ENCODE measurements around the gene NOSIP.
A peak's percentile ranks its signal among the peaks of the same experiment; 100 is the strongest.
"Not testable (repeated sequence)": the region's sequence is repeated elsewhere in the genome, so short reads cannot be mapped to it uniquely, and the experiment has no call there.

NOSIP gene

DNA sequence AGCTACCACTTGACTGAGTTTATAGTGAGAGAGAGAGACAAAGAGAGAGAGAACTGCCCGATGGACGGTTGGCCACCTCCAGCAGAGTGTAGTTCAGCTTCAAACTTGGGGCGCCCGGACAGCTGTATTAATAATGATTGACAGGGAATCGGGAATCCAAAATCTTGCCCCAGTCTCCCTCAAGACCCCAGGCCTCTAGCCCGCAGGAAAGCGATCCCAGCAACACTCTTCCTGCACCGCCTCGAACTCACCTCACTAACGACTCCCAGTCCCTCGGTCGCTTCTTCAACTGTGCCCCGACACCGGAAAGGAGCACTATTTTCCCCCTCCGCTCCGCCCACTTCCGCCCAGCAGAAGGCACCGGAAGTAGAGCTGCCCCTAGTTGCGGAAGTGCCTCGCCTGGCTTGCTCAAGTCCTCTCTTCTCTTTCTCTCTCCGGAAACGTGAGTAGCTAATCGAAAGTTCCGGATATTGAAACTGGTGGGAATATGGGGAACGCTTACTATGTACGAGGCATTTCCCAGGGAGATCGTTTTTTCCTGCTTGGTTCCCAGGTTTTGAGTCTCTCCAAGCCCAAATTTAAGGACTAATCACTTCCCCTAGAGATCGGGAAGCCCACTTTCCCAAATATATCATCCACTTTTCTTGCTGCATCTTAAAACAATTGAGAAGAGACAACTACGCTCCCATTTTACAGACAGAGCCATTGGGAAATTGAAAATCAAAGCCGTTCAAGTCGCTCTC, at the start of gene NOSIP:
Gene NOSIP (minus strand): TSS at position 293 of the 743 bp plus-strand sequence. CDS start 19,865 bp downstream, outside the sequence.
- peak; percentile 94 for DNase-seq (ENCODE audit: low spot score)

- DNase-seq (ENCODE audit: low spot score), result no peak
These were observed 49.3 kb upstream of the NOSIP start for GRCh38 chr19:49629659-49630058.

GRCh38 chr19:49626226-49626625, 45.9 kb upstream of the NOSIP start:
- no peak for DNase-seq (ENCODE audit: low spot score)

- DNase-seq (ENCODE audit: low spot score), result no peak
These were observed 44.9 kb upstream of the NOSIP start for GRCh38 chr19:49624967-49625910.

GRCh38 chr19:49617860-49618259, 37.5 kb upstream of the NOSIP start:
- DNase-seq (ENCODE audit: low spot score), result not testable (repeated sequence)

GRCh38 chr19:49616945-49617344, 36.6 kb upstream of the NOSIP start:
- no peak for DNase-seq (ENCODE audit: low spot score)

- no peak for DNase-seq (ENCODE audit: low spot score)
These were observed 36.2 kb upstream of the NOSIP start for GRCh38 chr19:49616532-49616931.

DNA sequence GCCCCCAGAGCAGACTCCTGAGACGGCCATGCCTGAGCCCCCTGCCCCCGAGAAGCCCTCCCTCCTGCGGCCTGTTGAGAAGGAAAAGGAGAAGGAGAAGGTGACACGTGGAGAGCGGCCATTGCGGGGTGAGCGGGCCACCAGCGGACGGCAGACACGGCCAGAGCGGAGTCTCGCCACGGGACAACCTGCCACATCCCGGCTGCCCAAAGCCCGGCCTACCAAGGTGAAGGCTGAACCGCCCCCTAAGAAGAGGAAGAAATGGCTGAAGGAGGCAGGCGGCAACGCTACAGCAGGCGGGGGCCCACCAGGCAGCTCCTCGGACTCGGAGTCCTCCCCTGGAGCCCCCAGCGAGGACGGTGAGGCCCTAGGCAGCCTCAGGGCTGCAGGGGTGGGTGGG, 35.5 kb upstream of the NOSIP start:
- DNase-seq (ENCODE audit: low spot score), result no peak

GRCh38 chr19:49614096-49614833, 33.9 kb upstream of the NOSIP start:
- DNase-seq (ENCODE audit: low spot score), result peak; percentile 96

DNA sequence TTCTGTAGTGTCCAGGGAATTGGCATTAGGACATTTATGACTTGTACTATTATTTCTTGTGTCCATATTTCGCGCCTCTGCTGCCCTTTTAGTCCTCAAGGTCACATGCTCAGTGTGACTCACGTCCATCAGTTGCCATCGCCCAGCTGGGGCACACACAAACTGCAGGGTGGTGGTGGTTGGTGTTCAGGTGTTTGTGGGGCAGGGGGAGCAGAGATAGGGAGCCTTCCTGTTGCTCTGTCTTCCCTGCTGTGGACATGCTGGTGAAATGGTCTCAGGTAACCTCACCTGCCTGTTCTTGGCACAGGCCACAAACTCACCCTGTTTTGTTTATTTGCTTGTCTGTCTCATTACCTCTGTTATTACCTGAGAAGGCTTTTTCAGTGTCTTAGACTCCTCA, 33.0 kb upstream of the NOSIP start:
- no peak for DNase-seq (ENCODE audit: low spot score)

- DNase-seq (ENCODE audit: low spot score), result no peak
These were observed 29.2 kb upstream of the NOSIP start for GRCh38 chr19:49609499-49610092.

DNA sequence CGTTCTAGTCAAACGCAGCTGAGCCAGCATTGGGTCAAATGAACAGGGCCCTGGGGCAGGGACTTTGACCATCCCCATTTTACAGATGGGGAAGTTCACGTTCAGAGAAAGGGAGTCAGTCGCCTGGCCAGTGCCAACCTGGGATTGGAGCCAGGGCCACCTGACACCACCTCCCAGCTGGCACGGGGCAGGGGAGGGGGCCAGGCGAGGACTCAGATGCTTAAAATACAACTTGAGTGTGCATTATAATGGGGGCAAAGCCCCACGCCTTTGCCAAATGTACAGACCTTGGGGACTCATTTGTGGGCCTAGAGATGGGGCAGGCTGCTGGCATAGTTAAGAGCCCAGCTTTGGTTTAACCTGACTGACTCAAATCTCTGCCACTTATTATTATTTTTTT, 25.2 kb upstream of the NOSIP start:
- no peak for DNase-seq (ENCODE audit: low spot score)

DNA sequence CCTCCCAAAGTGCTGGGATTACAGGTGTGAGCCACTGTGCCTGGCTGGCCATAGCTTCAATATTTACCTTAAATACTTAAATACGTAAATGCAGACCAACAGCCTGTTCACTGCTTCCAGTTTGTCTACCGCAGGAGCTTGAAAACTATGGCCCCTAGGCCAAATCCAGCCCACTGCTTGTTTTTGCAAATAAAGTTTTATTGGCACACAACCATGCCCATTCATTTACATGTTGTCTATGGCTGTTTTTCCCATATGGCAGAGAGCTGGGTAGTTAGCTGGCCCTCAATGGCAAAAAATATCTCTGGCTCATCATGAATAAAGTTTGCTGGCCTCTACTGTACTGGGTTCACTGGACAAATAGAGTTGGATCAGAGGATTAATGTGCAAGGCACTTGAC, 22.4 kb upstream of the NOSIP start:
- no peak for DNase-seq (ENCODE audit: low spot score)

DNA sequence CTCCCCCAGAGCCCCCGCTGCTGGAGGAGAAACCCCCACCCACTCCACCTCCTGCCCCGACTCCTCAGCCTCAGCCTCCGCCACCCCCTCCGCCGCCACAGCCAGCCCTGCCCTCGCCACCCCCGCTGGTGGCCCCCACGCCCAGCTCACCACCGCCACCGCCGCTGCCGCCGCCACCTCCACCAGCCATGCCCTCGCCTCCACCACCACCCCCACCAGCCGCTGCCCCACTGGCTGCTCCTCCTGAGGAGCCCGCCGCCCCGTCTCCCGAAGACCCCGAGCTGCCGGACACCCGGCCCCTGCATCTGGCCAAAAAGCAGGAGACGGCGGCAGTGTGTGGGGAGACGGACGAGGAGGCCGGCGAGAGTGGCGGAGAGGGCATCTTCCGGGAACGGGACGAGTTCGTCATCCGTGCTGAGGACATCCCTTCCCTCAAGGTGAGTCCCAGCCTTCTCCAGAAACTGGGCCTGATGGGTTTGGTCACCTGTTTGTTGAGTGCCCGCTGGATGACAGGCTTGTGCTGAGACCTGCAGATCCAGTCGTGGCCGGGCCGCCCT, 21.2 kb upstream of the NOSIP start:
- no peak for DNase-seq (ENCODE audit: low spot score)

DNA sequence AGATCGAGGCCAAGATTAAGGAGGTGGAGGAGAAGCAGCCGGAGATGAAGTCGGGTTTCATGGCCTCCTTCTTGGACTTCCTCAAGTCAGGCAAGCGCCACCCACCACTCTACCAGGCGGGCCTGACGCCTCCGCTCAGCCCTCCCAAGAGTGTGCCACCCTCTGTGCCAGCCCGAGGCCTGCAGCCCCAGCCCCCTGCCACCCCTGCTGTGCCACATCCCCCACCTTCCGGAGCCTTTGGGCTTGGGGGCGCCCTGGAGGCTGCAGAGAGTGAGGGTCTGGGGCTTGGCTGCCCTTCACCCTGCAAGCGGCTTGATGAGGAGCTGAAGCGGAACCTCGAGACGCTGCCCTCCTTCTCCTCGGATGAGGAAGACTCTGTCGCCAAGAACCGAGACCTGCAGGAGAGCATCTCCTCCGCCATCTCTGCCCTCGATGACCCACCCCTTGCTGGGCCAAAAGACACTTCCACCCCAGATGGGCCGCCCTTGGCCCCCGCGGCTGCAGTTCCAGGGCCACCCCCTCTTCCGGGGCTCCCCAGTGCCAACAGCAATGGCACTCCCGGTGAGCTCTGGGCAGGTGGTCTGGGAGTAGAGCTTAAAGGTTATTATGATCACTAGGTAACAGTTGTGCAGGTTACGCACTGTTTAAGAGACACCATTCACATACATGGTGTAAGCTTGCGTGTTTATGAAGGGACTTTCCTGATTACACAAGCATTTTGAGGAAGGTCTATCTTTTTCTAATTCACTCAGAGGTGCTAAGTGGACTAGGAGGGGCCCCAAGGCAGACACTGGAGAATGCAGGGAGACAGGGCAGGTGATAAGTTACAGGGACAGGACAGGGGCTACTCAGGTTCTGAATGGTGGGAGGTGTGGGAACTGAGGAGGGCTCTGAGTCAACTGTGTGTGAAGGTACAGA, 19.3 kb upstream of the NOSIP start:
- DNase-seq (ENCODE audit: low spot score), result no peak

GRCh38 chr19:49597703-49597974, 17.3 kb upstream of the NOSIP start:
- DNase-seq (ENCODE audit: low spot score), result no peak

DNA sequence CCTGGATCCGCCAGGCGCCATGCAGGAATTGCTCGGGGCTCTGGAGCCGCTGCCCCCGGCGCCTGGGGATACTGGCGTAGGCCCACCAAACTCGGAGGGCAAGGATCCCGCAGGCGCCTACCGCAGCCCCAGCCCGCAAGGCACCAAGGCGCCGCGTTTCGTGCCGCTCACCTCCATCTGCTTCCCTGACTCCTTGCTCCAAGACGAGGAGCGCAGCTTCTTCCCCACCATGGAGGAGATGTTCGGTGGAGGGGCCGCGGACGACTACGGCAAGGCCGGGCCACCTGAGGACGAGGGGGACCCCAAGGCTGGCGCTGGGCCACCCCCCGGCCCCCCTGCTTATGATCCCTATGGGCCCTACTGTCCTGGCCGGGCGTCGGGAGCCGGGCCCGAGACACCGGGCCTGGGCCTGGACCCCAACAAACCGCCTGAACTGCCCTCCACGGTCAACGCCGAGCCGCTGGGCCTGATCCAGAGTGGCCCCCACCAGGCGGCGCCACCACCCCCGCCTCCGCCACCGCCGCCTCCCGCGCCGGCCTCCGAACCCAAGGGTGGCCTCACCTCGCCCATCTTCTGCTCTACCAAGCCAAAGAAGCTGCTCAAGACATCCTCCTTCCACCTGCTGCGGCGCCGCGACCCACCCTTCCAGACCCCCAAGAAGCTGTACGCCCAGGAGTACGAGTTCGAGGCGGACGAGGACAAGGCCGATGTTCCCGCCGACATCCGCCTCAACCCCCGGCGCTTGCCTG, 16.8 kb upstream of the NOSIP start:
- no peak for DNase-seq (ENCODE audit: low spot score)

DNA sequence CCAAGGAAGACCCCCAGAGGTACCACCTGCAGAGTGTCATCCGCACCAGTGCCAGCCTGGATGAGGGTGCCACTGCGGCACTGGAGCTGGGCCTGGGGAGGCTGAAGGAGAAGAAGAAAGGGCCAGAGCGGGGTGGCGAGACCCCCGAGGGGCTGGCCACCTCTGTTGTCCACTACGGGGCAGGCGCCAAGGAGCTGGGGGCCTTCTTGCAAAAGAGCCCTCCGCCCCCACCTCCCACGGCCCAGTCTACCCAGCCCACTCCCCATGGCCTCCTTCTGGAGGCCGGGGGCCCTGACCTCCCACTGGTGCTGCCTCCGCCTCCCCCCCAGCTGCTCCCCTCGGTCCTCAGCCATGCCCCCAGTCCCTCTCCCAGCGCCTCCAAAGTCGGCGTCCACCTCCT, 16.1 kb upstream of the NOSIP start:
- DNase-seq (ENCODE audit: low spot score), result no peak

DNA sequence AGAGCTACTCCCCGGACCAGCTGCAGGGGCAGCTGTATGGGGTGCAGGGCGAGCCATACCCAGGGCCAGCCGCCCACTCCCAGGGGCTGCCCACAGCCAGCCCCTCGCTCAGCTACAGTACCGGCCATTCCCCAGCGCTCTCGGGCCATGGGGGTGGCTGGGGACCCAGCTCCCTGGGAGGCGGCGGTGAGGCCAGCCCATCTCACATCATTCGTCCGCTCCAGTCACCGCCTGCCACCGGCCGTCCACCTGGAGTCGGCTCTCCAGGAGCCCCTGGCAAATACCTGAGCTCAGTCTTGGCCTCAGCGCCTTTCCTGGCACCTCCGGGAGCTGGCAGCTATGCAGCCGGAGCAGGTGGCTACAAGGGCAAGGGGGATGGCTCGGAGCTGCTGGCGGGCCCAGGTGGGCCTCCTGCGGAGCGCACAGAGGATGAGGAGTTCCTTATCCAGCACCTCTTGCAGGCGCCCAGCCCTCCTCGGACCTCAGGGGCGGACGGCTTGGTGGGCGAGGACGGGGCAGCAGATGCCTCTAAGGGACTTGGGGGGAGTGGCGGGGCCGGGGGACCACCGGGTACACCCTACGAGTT, 15.6 kb upstream of the NOSIP start:
- DNase-seq (ENCODE audit: low spot score), result no peak
